A673 (cell line): ENCODE data around the gene ATG3. TPM values are rescaled to one million over a fixed set of nuclear protein-coding genes. Genes with fewer than 3 reads are reported as not detected.

Experiments used
- Bru-seq: library from RNA; stranded (reverse); fragments of 400-500 nt; gene quantifications from one replicate; lab custom pipeline; 2021; lab: Mats Ljungman, UMichigan
- BruChase-seq, 2 experiments: library from RNA; stranded (reverse); fragments of 400-500 nt; gene quantifications; one replicate each; lab custom pipeline; 2021; lab: Mats Ljungman, UMichigan
- BruUV-seq: library from RNA; stranded (reverse); fragments of 400-500 nt; replicated peaks from 2 replicates; lab custom pipeline; 2021; lab: Mats Ljungman, UMichigan
- CTCF ChIA-PET: fragments of 300-600 bp; sonication (Branson Sonifier 250); formaldehyde crosslinking; loops from one replicate; lab custom pipeline; 2022; ENCODE audit warnings: antibody characterized with exemption; lab: Charles Lee
- POLR2A ChIA-PET: fragments of 300-600 bp; sonication (Branson Sonifier 250); formaldehyde crosslinking; loops from one replicate; lab custom pipeline; 2022; ENCODE audit warnings: antibody characterized with exemption; ENCODE audit not compliant: low non-redundant PET; lab: Charles Lee
- DNase-seq: peaks from one replicate; pipeline ENCODE4 v3.0.0-alpha.2; 2015; ENCODE audit warnings: low spot score
- H3K27ac ChIP-seq: fragments of 200-600 bp; sonication (generic); 2 replicates; pipeline ENCODE4 v1.5.1; 2016; ENCODE audit warnings: mixed run types, low read depth, mild to moderate bottlenecking, mixed read lengths, antibody characterized with exemption, low read length; ENCODE audit not compliant: poor library complexity, severe bottlenecking
- H3K27me3 ChIP-seq: fragments of 200-600 bp; sonication (generic); replicated peaks from 2 replicates; pipeline ENCODE4 v1.6.1; 2017; ENCODE audit warnings: mixed run types, low read depth, mild to moderate bottlenecking, mixed read lengths, antibody characterized with exemption, low read length; ENCODE audit not compliant: insufficient read depth, poor library complexity
- H3K36me3 ChIP-seq: fragments of 200-600 bp; sonication (generic); 2 replicates; pipeline ENCODE4 v1.6.1; 2016; ENCODE audit warnings: mixed run types, mild to moderate bottlenecking, mixed read lengths, antibody characterized with exemption, low read length; ENCODE audit not compliant: insufficient read depth, poor library complexity, severe bottlenecking
- H3K4me1 ChIP-seq: fragments of 200-600 bp; sonication (generic); 2 replicates; pipeline ENCODE4 v1.6.1; 2017; ENCODE audit warnings: mixed run types, mild to moderate bottlenecking, mixed read lengths, antibody characterized with exemption, low read length; ENCODE audit not compliant: insufficient read depth, poor library complexity, severe bottlenecking
- H3K4me3 ChIP-seq: fragments of 200-600 bp; sonication (generic); 2 replicates; pipeline ENCODE4 v1.5.1; 2016; ENCODE audit warnings: low read depth, mixed run types, mild to moderate bottlenecking, mixed read lengths, low read length; ENCODE audit not compliant: poor library complexity, severe bottlenecking
- H3K9me3 ChIP-seq: fragments of 200-600 bp; sonication (generic); 2 replicates; pipeline ENCODE4 v1.6.1; 2016; ENCODE audit warnings: mixed run types, low read depth, mild to moderate bottlenecking, mixed read lengths, antibody characterized with exemption, low read length; ENCODE audit not compliant: poor library complexity, severe bottlenecking
- EZH2 ChIP-seq: fragments of 200-600 bp; sonication (generic); IDR thresholded peaks from 2 replicates; pipeline ENCODE4 v1.6.1; 2017; ENCODE audit warnings: borderline replicate concordance, low read depth, mild to moderate bottlenecking, mixed read lengths, antibody characterized with exemption, low read length; ENCODE audit not compliant: poor library complexity, severe bottlenecking
- intact Hi-C: fragments of 100-400 bp; cut with micrococcal nuclease; formaldehyde crosslinking; loops from one replicate; pipeline ENCODE4 v1.10.0; 2022; ENCODE audit not compliant: unreplicated experiment
- long read RNA-seq: library from polyadenylated mRNA; stranded (forward); transcript quantifications from one replicate; pipeline ENCODE4 v2.0.0, GENCODE V29; 2022
- total RNA-seq: library from RNA; stranded (reverse); gene quantifications from 2 replicates; pipeline ENCODE4 v1.2.3, GENCODE V29; 2021
- TF ChIP-seq, protein P1 (sequence below): fragments of 300-800, 200-600 bp; sonication (generic); conservative IDR thresholded peaks from 2 replicates; pipeline ENCODE4 v1.5.1; 2017; ENCODE audit warnings: low read depth, mild to moderate bottlenecking, antibody characterized with exemption, low read length, moderate library complexity, mixed read lengths

Gene ATG3
- total RNA-seq (54.5 and 55.2 TPM in 2 replicates), Bru-seq, nascent RNA (percentile 88 among the genes with signal in this experiment), BruChase-seq, experiment 1, labeled RNA remaining after a 2-hour chase (percentile 80 among the genes with signal in this experiment), BruChase-seq, experiment 2, labeled RNA remaining after a 6-hour chase (percentile 69 among the genes with signal in this experiment)
- long read RNA-seq, transcript ATG3-202 (11 exons, 3,010 nt) = minor isoform, 10 of 155 reads
- long read RNA-seq, transcript ATG3-201 (12 exons, 1,570 nt) = major isoform, 123 of 155 reads
- long read RNA-seq, partial matches to known transcripts = 3 of 155 reads
- long read RNA-seq, other reads (novel, unspliced or antisense) = 19 of 155 reads

GRCh38 chr3:112561734-112562529 is at the start of gene ATG3, which contains the start of gene SLC35A5:
Gene ATG3 (minus strand): TSS chr3:112561962. CDS start chr3:112561528, 434 bp downstream.
Gene SLC35A5 (plus strand): TSS chr3:112562045. CDS start chr3:112563404, 1,359 bp downstream.
- peaks cover 11% of the 10 kb centered on the region for H3K4me1 ChIP-seq
- peak within 1 kb of the TSS; percentile 97 for H3K27ac ChIP-seq
- intact Hi-C loops = no loop called here
- TSS peak; percentile 72 for BruUV-seq
- no peak for TF ChIP-seq EZH2
- TF ChIP-seq, protein P1, sequence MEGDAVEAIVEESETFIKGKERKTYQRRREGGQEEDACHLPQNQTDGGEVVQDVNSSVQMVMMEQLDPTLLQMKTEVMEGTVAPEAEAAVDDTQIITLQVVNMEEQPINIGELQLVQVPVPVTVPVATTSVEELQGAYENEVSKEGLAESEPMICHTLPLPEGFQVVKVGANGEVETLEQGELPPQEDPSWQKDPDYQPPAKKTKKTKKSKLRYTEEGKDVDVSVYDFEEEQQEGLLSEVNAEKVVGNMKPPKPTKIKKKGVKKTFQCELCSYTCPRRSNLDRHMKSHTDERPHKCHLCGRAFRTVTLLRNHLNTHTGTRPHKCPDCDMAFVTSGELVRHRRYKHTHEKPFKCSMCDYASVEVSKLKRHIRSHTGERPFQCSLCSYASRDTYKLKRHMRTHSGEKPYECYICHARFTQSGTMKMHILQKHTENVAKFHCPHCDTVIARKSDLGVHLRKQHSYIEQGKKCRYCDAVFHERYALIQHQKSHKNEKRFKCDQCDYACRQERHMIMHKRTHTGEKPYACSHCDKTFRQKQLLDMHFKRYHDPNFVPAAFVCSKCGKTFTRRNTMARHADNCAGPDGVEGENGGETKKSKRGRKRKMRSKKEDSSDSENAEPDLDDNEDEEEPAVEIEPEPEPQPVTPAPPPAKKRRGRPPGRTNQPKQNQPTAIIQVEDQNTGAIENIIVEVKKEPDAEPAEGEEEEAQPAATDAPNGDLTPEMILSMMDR = no peak
- no peaks in the 10 kb centered on the region for H3K9me3 ChIP-seq
- ChIA-PET CTCF (no interaction called here), POLR2A (interaction anchor here (0.7 kb wide), 1 partner anchor 702 kb away, joined by 5 read pairs; no protein-coding TSS in a partner anchor)
- no peaks in the 10 kb centered on the region for H3K27me3 ChIP-seq
- H3K4me3 ChIP-seq = peak within 1 kb of the TSS; percentile 91
- peak; percentile 99 for DNase-seq
- no peaks in the 10 kb centered on the region for H3K36me3 ChIP-seq

GRCh38 chr3:112610121-112610520 is 48.4 kb upstream of the ATG3 start:
- no TSS peak for BruUV-seq
- H3K4me1 ChIP-seq = no peaks in the 10 kb centered on the region
- no peak for TF ChIP-seq EZH2
- TF ChIP-seq, protein P1 = no peak
- H3K27me3 ChIP-seq = no peaks in the 10 kb centered on the region
- ChIA-PET CTCF (no interaction called here), POLR2A (no interaction called here)
- no peaks in the 10 kb centered on the region for H3K36me3 ChIP-seq
- H3K27ac ChIP-seq = no peak overlapping the region
- intact Hi-C loops = no loop called here
- H3K9me3 ChIP-seq = no peaks in the 10 kb centered on the region
- DNase-seq = no peak
- no peak overlapping the region for H3K4me3 ChIP-seq

GRCh38 chr3:112607863-112608262 is 46.1 kb upstream of the ATG3 start:
- Histone ChIP-seq H3K27me3 (no peaks in the 10 kb centered on the region), H3K9me3 (no peaks in the 10 kb centered on the region), H3K4me3 (no peak overlapping the region), H3K4me1 (peaks cover 5% of the 10 kb centered on the region), H3K36me3 (no peaks in the 10 kb centered on the region), H3K27ac (no peak overlapping the region)
- no TSS peak for BruUV-seq
- ChIA-PET CTCF (no interaction called here), POLR2A (no interaction called here)
- DNase-seq = no peak
- intact Hi-C loops = no loop called here
- TF ChIP-seq EZH2 = no peak
